Liver (tissue), 3 donors: Measurements from ENCODE around the gene SIPA1L3.

Experiments
- CTCF ChIP-seq: fragments of 150-350 bp; IDR thresholded peaks from 2 replicates; pipeline ENCODE4 v1.5.1; 2017; ENCODE audit warnings: improper control_type of control experiment, low read depth, low read length; ENCODE audit not compliant: missing input control
- FOXA1 ChIP-seq: IDR thresholded peaks from 2 replicates; pipeline ENCODE4 v1.6.1; 2016; ENCODE audit warnings: antibody characterized with exemption
- HNF4A ChIP-seq, 2 donors: conservative IDR thresholded peaks; 2 replicates each; pipeline ENCODE4 v1.6.1; 2016; ENCODE audit warnings: antibody characterized with exemption in 2 of 2, mild to moderate bottlenecking in 2 of 2
- HNF4G ChIP-seq: IDR thresholded peaks from 2 replicates; pipeline ENCODE4 v1.6.1; 2016; ENCODE audit warnings: antibody characterized with exemption
- JUND ChIP-seq, 2 donors: IDR thresholded peaks; 2 replicates each; pipeline ENCODE4 v1.6.1; 2016; ENCODE audit warnings: antibody characterized with exemption in 2 of 2
- RAD21 ChIP-seq, 2 donors: IDR thresholded peaks; 2 replicates each; pipeline ENCODE4 v1.6.1; 2016; ENCODE audit warnings: antibody characterized with exemption in 2 of 2, mild to moderate bottlenecking in 2 of 2
- RXRA ChIP-seq, 2 donors: IDR thresholded peaks; 2 replicates each; pipeline ENCODE4 v1.6.1; 2017 to 2018; ENCODE audit warnings: antibody characterized with exemption in 2 of 2, mild to moderate bottlenecking in 1 of 2
- SP1 ChIP-seq: IDR thresholded peaks from 2 replicates; pipeline ENCODE4 v1.6.1; 2018; ENCODE audit warnings: antibody characterized with exemption, mild to moderate bottlenecking
- TAF1 ChIP-seq: conservative IDR thresholded peaks from 2 replicates; pipeline ENCODE4 v1.6.1; 2016; ENCODE audit warnings: antibody characterized with exemption, mild to moderate bottlenecking
- YY1 ChIP-seq: IDR thresholded peaks from 2 replicates; pipeline ENCODE4 v1.6.1; 2016; ENCODE audit warnings: antibody characterized with exemption, mild to moderate bottlenecking
- TF ChIP-seq, protein P1 (sequence below): IDR thresholded peaks from 2 replicates; pipeline ENCODE4 v1.6.1; 2016; ENCODE audit warnings: antibody characterized with exemption, mild to moderate bottlenecking
- TF ChIP-seq, protein P2 (sequence below): IDR thresholded peaks from 2 replicates; pipeline ENCODE4 v1.6.1; 2016; ENCODE audit warnings: antibody characterized with exemption
- TF ChIP-seq, protein P3 (sequence below): IDR thresholded peaks from 2 replicates; pipeline ENCODE4 v1.6.1; 2016; ENCODE audit warnings: antibody characterized with exemption
- donor health status: healthy.
- donor health status: healthy.

DNA sequence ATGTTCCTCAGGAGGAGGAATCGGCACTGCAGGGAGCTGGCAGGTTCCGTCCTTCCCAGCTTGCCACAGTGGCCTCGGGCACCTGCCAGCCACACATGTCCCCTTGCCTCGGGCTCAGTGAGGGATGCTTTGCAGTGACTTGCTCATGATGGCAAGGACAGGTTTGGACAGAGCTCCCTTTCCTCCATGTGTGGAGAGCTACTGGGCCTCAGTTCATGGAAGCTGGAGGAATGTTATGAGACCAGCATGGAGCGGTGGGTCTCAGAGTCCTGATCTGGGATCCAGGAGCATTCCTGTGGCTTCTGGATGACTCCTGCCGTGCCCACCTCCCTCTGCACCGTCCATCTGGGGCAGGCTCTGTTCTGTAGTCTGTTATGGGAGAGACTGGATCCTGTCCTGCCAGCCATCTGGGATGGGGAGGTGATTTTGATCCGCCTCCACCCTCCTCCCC lies 59.2 kb downstream of the SIPA1L3 start:
- TF ChIP-seq, protein P1, sequence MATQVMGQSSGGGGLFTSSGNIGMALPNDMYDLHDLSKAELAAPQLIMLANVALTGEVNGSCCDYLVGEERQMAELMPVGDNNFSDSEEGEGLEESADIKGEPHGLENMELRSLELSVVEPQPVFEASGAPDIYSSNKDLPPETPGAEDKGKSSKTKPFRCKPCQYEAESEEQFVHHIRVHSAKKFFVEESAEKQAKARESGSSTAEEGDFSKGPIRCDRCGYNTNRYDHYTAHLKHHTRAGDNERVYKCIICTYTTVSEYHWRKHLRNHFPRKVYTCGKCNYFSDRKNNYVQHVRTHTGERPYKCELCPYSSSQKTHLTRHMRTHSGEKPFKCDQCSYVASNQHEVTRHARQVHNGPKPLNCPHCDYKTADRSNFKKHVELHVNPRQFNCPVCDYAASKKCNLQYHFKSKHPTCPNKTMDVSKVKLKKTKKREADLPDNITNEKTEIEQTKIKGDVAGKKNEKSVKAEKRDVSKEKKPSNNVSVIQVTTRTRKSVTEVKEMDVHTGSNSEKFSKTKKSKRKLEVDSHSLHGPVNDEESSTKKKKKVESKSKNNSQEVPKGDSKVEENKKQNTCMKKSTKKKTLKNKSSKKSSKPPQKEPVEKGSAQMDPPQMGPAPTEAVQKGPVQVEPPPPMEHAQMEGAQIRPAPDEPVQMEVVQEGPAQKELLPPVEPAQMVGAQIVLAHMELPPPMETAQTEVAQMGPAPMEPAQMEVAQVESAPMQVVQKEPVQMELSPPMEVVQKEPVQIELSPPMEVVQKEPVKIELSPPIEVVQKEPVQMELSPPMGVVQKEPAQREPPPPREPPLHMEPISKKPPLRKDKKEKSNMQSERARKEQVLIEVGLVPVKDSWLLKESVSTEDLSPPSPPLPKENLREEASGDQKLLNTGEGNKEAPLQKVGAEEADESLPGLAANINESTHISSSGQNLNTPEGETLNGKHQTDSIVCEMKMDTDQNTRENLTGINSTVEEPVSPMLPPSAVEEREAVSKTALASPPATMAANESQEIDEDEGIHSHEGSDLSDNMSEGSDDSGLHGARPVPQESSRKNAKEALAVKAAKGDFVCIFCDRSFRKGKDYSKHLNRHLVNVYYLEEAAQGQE, result no peak
- no peak for TF ChIP-seq CTCF
- TF ChIP-seq, protein P2, sequence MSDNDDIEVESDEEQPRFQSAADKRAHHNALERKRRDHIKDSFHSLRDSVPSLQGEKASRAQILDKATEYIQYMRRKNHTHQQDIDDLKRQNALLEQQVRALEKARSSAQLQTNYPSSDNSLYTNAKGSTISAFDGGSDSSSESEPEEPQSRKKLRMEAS, result no peak
- no peak for TF ChIP-seq JUND (IDR thresholded peaks at IDR 0.05)
- TF ChIP-seq TAF1, result no peak
- TF ChIP-seq HNF4A (conservative IDR thresholded peaks at IDR 0.05), result no peak
- TF ChIP-seq FOXA1, result no peak
- TF ChIP-seq RXRA (IDR thresholded peaks at IDR 0.05), result no peak
- TF ChIP-seq HNF4G, result no peak
- TF ChIP-seq, protein P3, sequence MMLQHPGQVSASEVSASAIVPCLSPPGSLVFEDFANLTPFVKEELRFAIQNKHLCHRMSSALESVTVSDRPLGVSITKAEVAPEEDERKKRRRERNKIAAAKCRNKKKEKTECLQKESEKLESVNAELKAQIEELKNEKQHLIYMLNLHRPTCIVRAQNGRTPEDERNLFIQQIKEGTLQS, result no peak
- no peak for TF ChIP-seq RAD21 (IDR thresholded peaks at IDR 0.05)
- no peak for TF ChIP-seq SP1
- no peak for TF ChIP-seq YY1
